SU-DHL-6 (cell line): ENCODE measurements around the gene KRTAP29-1.
"Not testable (repeated sequence)": the region's sequence is repeated elsewhere in the genome, so short reads cannot be mapped to it uniquely, and the experiment has no call there.

Experiments used
- H2AFZ ChIP-seq: fragments of 200-600 bp; sonication (generic); 2 replicates; pipeline ENCODE4 v1.6.1; 2014; ENCODE audit warnings: low read depth, mild to moderate bottlenecking, moderate library complexity, mixed read lengths, antibody characterized with exemption, low read length; ENCODE audit not compliant: severe bottlenecking
- H3F3A ChIP-seq: fragments of 200-600 bp; shearing (Covaris generic); 2 replicates; pipeline ENCODE4 v1.6.0; 2016; ENCODE audit warnings: antibody characterized with exemption, mild to moderate bottlenecking; ENCODE audit not compliant: insufficient read depth
- H3K27ac ChIP-seq: fragments of 200-600 bp; sonication (generic); 2 replicates; pipeline ENCODE4 v1.5.1; 2016; ENCODE audit warnings: low read depth, mild to moderate bottlenecking, low read length, moderate library complexity, mixed read lengths
- H3K27me3 ChIP-seq: fragments of 200-600 bp; sonication (generic), shearing (Covaris generic); 2 replicates; pipeline ENCODE4 v1.6.0; 2014; ENCODE audit warnings: mild to moderate bottlenecking, low read length
- H3K36me3 ChIP-seq: fragments of 200-600 bp; sonication (generic); 2 replicates; pipeline ENCODE4 v1.6.1; 2014; ENCODE audit warnings: mild to moderate bottlenecking, low read length, mixed read lengths
- H3K4me2 ChIP-seq: fragments of 300-600, 200-600 bp; shearing (Covaris generic), sonication (generic); 2 replicates; pipeline ENCODE4 v1.6.0; 2014; ENCODE audit warnings: low read length, low read depth, mild to moderate bottlenecking; ENCODE audit not compliant: poor library complexity, severe bottlenecking
- H3K4me3 ChIP-seq: fragments of 200-600 bp; sonication (generic); 2 replicates; pipeline ENCODE4 v1.5.1; 2014; ENCODE audit warnings: antibody characterized with exemption, low read length, mild to moderate bottlenecking, mixed read lengths; ENCODE audit not compliant: insufficient read depth, poor library complexity, severe bottlenecking
- H3K79me2 ChIP-seq: fragments of 200-600 bp; sonication (generic); 2 replicates; pipeline ENCODE4 v1.6.1; 2014; ENCODE audit warnings: mild to moderate bottlenecking, low read length, moderate library complexity; ENCODE audit not compliant: insufficient read depth
- H3K9ac ChIP-seq: fragments of 200-600 bp; sonication (generic); 2 replicates; pipeline ENCODE4 v1.7.0; 2014; ENCODE audit warnings: mild to moderate bottlenecking, low read length
- H3K9me2 ChIP-seq: fragments of 200-600 bp; sonication (generic); replicated peaks from 2 replicates; pipeline ENCODE4 v1.6.1; 2014; ENCODE audit warnings: low read length; ENCODE audit not compliant: insufficient read depth
- H3K9me3 ChIP-seq: fragments of 200-600 bp; sonication (generic); 2 replicates; pipeline ENCODE4 v1.6.1; 2014; ENCODE audit warnings: low read length, mixed read lengths; ENCODE audit not compliant: insufficient read depth
- H4K20me1 ChIP-seq: fragments of 200-600 bp; sonication (generic); 2 replicates; pipeline ENCODE4 v1.6.1; 2014; ENCODE audit warnings: low read depth, mild to moderate bottlenecking, antibody characterized with exemption, low read length, moderate library complexity, mixed read lengths
- CTCF ChIP-seq: fragments of 200-600 bp; sonication (generic); IDR thresholded peaks from one replicate; pipeline ENCODE4 v1.5.1; 2017; ENCODE audit warnings: antibody characterized with exemption, mild to moderate bottlenecking, low read length, moderate library complexity; ENCODE audit not compliant: insufficient read depth, poor library complexity, severe bottlenecking
- EZH2phosphoT487 ChIP-seq: fragments of 200-600 bp; sonication (generic), shearing (Covaris generic); conservative IDR thresholded peaks from 2 replicates; pipeline ENCODE4 v1.6.1; 2018; ENCODE audit warnings: mild to moderate bottlenecking, antibody characterized with exemption, low read length, moderate library complexity, mixed read lengths

Gene KRTAP29-1, protein sequence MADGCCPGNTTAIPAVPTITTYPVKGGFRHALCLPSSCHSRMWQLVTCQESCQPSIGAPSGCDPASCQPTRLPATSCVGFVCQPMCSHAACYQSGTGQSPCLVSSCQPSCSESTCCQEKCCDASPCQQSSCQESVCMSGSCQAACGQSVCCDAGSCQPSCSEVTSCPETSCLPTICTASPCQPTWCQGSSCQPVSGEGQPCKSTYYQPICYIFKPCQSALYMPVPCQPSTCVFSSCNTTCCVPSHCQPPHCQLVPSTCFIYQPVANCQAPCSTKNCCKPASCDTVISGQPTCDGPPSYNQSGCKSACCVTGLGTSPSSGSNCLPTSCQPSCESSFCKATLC

GRCh38 chr17:41301916-41302901 is at the start of gene KRTAP29-1:
TSS of gene KRTAP29-1 (minus strand) at chr17:41302851. CDS start at chr17:41302851, 0 bp downstream.
- H3K4me2 ChIP-seq, result no peak within 1 kb of the TSS

GRCh38 chr17:41351177-41351576 is 48.5 kb upstream of the KRTAP29-1 start:
- no peaks in the 10 kb centered on the region for H3K9me2 ChIP-seq
- H2AFZ ChIP-seq, result no peak overlapping the region
- H3K9me3 ChIP-seq, result no peaks in the 10 kb centered on the region
- no peak overlapping the region for H3K4me2 ChIP-seq
- H3F3A ChIP-seq, result no peaks in the 10 kb centered on the region
- no peaks in the 10 kb centered on the region for H3K27me3 ChIP-seq
- no peaks in the 10 kb centered on the region for H3K36me3 ChIP-seq
- H3K79me2 ChIP-seq, result no peaks in the 10 kb centered on the region
- H4K20me1 ChIP-seq, result no peaks in the 10 kb centered on the region
- TF ChIP-seq CTCF (no peak), EZH2phosphoT487 (no peak)
- no peak overlapping the region for H3K4me3 ChIP-seq
- no peak overlapping the region for H3K27ac ChIP-seq
- no peak overlapping the region for H3K9ac ChIP-seq

More at GRCh38 chr17:41301916-41302901, at the start of gene KRTAP29-1:
- Histone ChIP-seq H2AFZ (no peak within 1 kb of the TSS), H3K79me2 (no peaks in the 10 kb centered on the region), H4K20me1 (no peaks in the 10 kb centered on the region), H3K9ac (no peak within 1 kb of the TSS), H3K27ac (no peak within 1 kb of the TSS), H3K9me2 (no peaks in the 10 kb centered on the region), H3K4me3 (no peak within 1 kb of the TSS), H3K9me3 (no peaks in the 10 kb centered on the region), H3K27me3 (no peaks in the 10 kb centered on the region), H3F3A (no peaks in the 10 kb centered on the region), H3K36me3 (no peaks in the 10 kb centered on the region)
- TF ChIP-seq EZH2phosphoT487, result no peak
- no peak for TF ChIP-seq CTCF

- not testable (repeated sequence) for H3K27ac ChIP-seq, H3K9me3 ChIP-seq, H3F3A ChIP-seq, H3K27me3 ChIP-seq, H3K9ac ChIP-seq, H3K79me2 ChIP-seq, H3K4me2 ChIP-seq, H2AFZ ChIP-seq, H4K20me1 ChIP-seq, H3K9me2 ChIP-seq, H3K4me3 ChIP-seq, H3K36me3 ChIP-seq
These were observed 47.8 kb upstream of the KRTAP29-1 start, which contains the start of gene KRT33A for GRCh38 chr17:41350381-41350878. TSS of gene KRT33A (minus strand) at chr17:41350828. CDS start at chr17:41350767, 61 bp downstream.
